HFF-Myc (cell line): ENCODE results near the gene VSNL1.

Experiments used
- DNase-seq: peaks from one replicate; pipeline ENCODE4 v3.0.0-alpha.2; 2011; ENCODE audit warnings: low read depth; ENCODE audit errors: extremely low read depth
- H3K4me3 ChIP-seq: replicated peaks from 2 replicates; pipeline ENCODE4 v1.5.1; 2011; ENCODE audit warnings: low read depth, mild to moderate bottlenecking, control low read depth, low read length
- CTCF ChIP-seq: IDR thresholded peaks from 2 replicates; pipeline ENCODE4 v1.5.1; 2012; ENCODE audit warnings: mild to moderate bottlenecking, low read depth, low read length, control low read depth; ENCODE audit errors: missing control alignments

VSNL1 gene

GRCh38 chr2:17672583-17673317 is 132.3 kb downstream of the VSNL1 start:
- peak; percentile 2 for DNase-seq
- TF ChIP-seq CTCF: no peak
- no peak overlapping the region for H3K4me3 ChIP-seq

GRCh38 chr2:17674817-17675216 is 134.3 kb downstream of the VSNL1 start:
- DNase-seq: no peak
- H3K4me3 ChIP-seq: no peak overlapping the region
- no peak for TF ChIP-seq CTCF

GRCh38 chr2:17680119-17680518 is 139.6 kb downstream of the VSNL1 start:
- TF ChIP-seq CTCF: no peak
- no peak overlapping the region for H3K4me3 ChIP-seq
- DNase-seq: no peak

- no peak overlapping the region for H3K4me3 ChIP-seq
- TF ChIP-seq CTCF: no peak
- DNase-seq: no peak
These were observed 141.8 kb downstream of the VSNL1 start for GRCh38 chr2:17682098-17682857.

GRCh38 chr2:17683981-17684380 is 143.5 kb downstream of the VSNL1 start:
- no peak for TF ChIP-seq CTCF
- H3K4me3 ChIP-seq: no peak overlapping the region
- DNase-seq: no peak

- no peak for TF ChIP-seq CTCF
- no peak overlapping the region for H3K4me3 ChIP-seq
- DNase-seq: no peak
These were observed 148.1 kb downstream of the VSNL1 start for GRCh38 chr2:17688600-17688999.
